Progenitor cell of endocrine pancreas (in vitro differentiated cells): ENCODE results near the gene PXDC1. TPM values are rescaled to one million over a fixed set of nuclear protein-coding genes. Genes with fewer than 3 reads are reported as not detected.
"Not testable (repeated sequence)": the region's sequence is repeated elsewhere in the genome, so short reads cannot be mapped to it uniquely, and the experiment has no call there.

Experiments
- DNase-seq: peaks from one replicate; pipeline ENCODE4 v3.0.0; 2021; ENCODE audit warnings: low spot score; ENCODE audit not compliant: unreplicated experiment
- H3K27ac Mint-ChIP-seq: 2 replicates; pipeline ENCODE4 v1.8.0; 2021; ENCODE audit warnings: mild to moderate bottlenecking, moderate library complexity, mixed read lengths
- H3K27me3 Mint-ChIP-seq: 2 replicates; pipeline ENCODE4 v1.8.0; 2021; ENCODE audit warnings: mixed read lengths
- H3K36me3 Mint-ChIP-seq: 2 replicates; pipeline ENCODE4 v1.8.0; 2022; ENCODE audit warnings: mixed read lengths; ENCODE audit not compliant: insufficient read depth
- H3K4me1 Mint-ChIP-seq: 2 replicates; pipeline ENCODE4 v1.8.0; 2021; ENCODE audit warnings: low read depth, mixed read lengths
- H3K4me3 Mint-ChIP-seq: 2 replicates; pipeline ENCODE4 v1.8.0; 2021; ENCODE audit warnings: low read depth, mild to moderate bottlenecking, moderate library complexity, mixed read lengths
- H3K9me3 Mint-ChIP-seq: 2 replicates; pipeline ENCODE4 v1.8.0; 2021; ENCODE audit warnings: low read depth, mixed read lengths
- total RNA-seq: library from RNA; stranded (reverse); gene quantifications from 2 replicates; pipeline ENCODE4 v1.2.1, GENCODE V29; 2021
- TF ChIP-seq, protein P1 (sequence below): fragments of 200-600 bp; sonication (generic); IDR thresholded peaks from one replicate; pipeline ENCODE4 v1.5.0; 2021; ENCODE audit warnings: antibody characterized with exemption, mild to moderate bottlenecking; ENCODE audit not compliant: unreplicated experiment

The PXDC1 gene
- total RNA-seq, 1 donor from 2014 or later = 4.8 TPM

GRCh38 chr6:3722785-3723184 is 28.7 kb downstream of the PXDC1 start:
- Mint-ChIP-seq H3K27me3 (peaks cover 3% of the 10 kb centered on the region), H3K27ac (no peak overlapping the region), H3K9me3 (peaks cover 6% of the 10 kb centered on the region), H3K36me3 (peaks cover 2% of the 10 kb centered on the region), H3K4me3 (no peak overlapping the region), H3K4me1 (peaks cover 8% of the 10 kb centered on the region)
- TF ChIP-seq, protein P1, sequence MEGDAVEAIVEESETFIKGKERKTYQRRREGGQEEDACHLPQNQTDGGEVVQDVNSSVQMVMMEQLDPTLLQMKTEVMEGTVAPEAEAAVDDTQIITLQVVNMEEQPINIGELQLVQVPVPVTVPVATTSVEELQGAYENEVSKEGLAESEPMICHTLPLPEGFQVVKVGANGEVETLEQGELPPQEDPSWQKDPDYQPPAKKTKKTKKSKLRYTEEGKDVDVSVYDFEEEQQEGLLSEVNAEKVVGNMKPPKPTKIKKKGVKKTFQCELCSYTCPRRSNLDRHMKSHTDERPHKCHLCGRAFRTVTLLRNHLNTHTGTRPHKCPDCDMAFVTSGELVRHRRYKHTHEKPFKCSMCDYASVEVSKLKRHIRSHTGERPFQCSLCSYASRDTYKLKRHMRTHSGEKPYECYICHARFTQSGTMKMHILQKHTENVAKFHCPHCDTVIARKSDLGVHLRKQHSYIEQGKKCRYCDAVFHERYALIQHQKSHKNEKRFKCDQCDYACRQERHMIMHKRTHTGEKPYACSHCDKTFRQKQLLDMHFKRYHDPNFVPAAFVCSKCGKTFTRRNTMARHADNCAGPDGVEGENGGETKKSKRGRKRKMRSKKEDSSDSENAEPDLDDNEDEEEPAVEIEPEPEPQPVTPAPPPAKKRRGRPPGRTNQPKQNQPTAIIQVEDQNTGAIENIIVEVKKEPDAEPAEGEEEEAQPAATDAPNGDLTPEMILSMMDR = no peak
- DNase-seq = no peak

GRCh38 chr6:3721810-3722621 is 29.5 kb downstream of the PXDC1 start:
- H3K9me3 Mint-ChIP-seq = peaks cover 6% of the 10 kb centered on the region
- H3K36me3 Mint-ChIP-seq = peaks cover 2% of the 10 kb centered on the region
- DNase-seq = no peak
- H3K27me3 Mint-ChIP-seq = peaks cover 3% of the 10 kb centered on the region
- TF ChIP-seq, protein P1 = no peak
- H3K4me3 Mint-ChIP-seq = no peak overlapping the region
- H3K4me1 Mint-ChIP-seq = peaks cover 8% of the 10 kb centered on the region
- H3K27ac Mint-ChIP-seq = no peak overlapping the region

DNA sequence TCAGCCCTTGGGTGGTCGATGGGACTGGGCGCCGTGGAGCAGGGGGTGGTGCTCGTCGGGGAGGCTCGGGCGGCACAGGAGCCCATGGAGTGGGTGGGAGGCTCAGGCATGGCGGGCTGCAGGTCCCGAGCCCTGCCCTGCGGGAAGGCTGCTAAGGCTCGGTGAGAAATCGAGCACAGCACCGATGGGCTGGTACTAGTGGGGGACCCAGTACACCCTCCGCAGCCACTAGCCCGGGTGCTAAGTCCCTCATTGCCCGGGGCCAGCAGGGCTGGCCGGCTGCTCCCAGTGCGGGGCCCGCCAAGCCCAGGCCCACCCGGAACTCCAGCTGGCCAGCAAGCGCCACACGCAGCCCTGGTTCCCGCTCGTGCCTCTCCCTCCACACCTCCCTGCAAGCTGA is 30.7 kb downstream of the PXDC1 start:
- not testable (repeated sequence) for H3K4me3 Mint-ChIP-seq, H3K27ac Mint-ChIP-seq, H3K27me3 Mint-ChIP-seq, H3K9me3 Mint-ChIP-seq, DNase-seq, H3K36me3 Mint-ChIP-seq, H3K4me1 Mint-ChIP-seq

GRCh38 chr6:3719462-3720308 is 31.8 kb downstream of the PXDC1 start:
- H3K36me3 Mint-ChIP-seq = peaks cover 5% of the 10 kb centered on the region
- DNase-seq = no peak

GRCh38 chr6:3718407-3718806 is 33.1 kb downstream of the PXDC1 start:
- no peak overlapping the region for H3K4me3 Mint-ChIP-seq
- H3K9me3 Mint-ChIP-seq = peaks cover 9% of the 10 kb centered on the region
- DNase-seq = no peak
- no peak overlapping the region for H3K27ac Mint-ChIP-seq
- peaks cover 3% of the 10 kb centered on the region for H3K27me3 Mint-ChIP-seq
- H3K4me1 Mint-ChIP-seq = peaks cover 13% of the 10 kb centered on the region
- peaks cover 5% of the 10 kb centered on the region for H3K36me3 Mint-ChIP-seq
- TF ChIP-seq, protein P1 = no peak

More at GRCh38 chr6:3719462-3720308, 31.8 kb downstream of the PXDC1 start:
- Mint-ChIP-seq H3K4me3 (no peak overlapping the region), H3K27ac (no peak overlapping the region), H3K9me3 (peaks cover 9% of the 10 kb centered on the region), H3K4me1 (peaks cover 11% of the 10 kb centered on the region), H3K27me3 (peaks cover 3% of the 10 kb centered on the region)
- TF ChIP-seq, protein P1 = no peak
